ENCODE results near the gene LGALS13.

The LGALS13 gene, protein sequence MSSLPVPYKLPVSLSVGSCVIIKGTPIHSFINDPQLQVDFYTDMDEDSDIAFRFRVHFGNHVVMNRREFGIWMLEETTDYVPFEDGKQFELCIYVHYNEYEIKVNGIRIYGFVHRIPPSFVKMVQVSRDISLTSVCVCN

DNA sequence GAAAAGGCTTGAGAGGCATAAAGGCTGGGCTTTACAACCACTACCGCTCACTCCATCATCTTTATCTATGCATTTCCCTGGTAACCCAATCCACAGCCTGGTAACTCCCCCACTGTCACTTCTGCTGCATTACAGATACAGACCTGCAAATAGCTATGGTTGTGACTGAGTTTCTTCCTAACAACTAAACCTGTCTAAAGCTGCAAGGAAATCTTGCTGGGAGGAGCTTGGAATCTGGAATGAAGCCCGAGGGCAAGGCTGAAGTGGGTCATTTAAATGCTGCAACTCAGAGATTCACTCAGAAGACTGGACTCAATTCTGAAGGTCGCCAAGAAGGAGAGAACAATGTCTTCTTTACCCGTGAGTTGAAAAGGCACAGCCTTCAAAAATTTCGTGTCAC lies at the start of gene LGALS13:
TSS of gene LGALS13 (plus strand) at position 301 of the 400 bp plus-strand sequence. CDS start at position 346, 45 bp downstream.
- DNase-seq (ENCODE audit: low spot score) = no peak

DNA sequence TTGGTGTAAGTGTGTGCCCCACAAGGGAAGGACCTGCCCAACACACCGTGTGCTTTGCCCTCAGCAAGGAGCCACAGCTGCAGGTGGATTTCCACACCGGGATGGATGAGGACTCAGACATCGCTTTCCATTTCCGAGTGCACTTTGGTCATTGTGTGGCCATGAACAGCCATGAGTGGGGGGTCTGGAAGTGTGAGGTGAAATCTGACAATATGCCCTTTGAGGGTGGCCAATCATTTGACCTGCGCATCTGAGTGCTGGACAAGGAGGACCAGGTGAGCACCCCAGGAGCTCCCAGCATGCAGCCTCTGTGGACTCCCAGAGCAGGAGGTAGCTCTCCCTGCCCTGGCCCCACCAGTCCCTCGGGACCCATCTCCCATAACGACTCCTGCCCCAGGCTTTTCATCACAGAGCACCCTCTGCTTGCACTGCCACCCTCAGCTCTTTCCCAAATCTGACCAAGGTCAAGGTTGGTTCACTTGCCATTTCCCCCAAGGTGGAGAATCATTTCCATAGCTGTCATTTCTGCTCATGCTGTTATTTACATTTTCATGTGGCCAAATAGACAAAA lies 49.2 kb upstream of the LGALS13 start:
- DNase-seq (ENCODE audit: low spot score) = no peak

DNA sequence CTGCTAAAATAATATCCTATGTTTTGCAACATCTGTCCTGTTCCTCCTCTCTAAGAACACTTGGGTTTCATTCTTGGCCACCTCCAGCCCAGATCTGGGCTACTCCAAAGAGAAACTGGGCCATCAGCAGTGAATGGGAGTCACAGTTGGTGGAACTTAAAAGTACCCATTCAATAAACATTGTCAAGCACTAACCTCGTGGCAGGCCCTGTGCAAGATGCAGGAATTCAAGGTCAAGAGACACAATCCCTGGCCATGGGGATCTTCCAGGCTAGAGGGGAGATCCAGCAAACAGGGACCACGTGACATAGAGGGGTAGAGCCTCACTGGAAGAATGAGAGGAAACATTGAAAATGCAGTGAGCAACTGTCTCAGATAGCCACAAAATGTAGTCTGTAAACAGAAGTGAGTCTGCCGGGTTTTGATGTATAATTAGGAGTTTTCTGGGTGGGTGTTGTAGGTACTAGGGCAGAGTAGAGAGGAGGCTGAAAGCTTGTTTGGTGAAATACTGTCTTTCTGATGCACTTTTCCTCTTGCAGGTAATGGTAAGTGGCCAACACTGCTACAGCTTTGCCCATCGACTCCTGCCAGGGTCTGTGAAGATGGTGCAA lies 47.5 kb upstream of the LGALS13 start:
- no peak for DNase-seq (ENCODE audit: low spot score)

DNA sequence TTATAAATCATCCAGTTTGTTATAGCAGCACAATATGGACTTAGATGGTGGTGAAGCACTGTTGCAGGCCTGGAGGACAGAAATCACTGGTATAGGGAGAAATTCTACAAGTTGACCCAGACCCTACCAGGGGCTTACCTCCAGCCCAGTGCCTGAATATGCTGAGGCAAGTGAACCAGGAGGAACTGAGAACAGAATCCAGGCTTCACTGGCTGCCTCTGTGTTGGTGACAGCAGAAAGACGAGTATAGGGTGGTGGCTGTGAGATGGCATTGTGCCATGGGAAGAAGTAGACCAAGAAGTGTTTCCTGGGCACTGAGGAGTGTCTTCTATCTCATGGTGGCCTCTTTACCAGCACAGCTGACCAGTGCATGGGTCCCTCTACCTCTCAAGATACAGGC lies 46.4 kb upstream of the LGALS13 start:
- no peak for DNase-seq (ENCODE audit: low spot score)

DNA sequence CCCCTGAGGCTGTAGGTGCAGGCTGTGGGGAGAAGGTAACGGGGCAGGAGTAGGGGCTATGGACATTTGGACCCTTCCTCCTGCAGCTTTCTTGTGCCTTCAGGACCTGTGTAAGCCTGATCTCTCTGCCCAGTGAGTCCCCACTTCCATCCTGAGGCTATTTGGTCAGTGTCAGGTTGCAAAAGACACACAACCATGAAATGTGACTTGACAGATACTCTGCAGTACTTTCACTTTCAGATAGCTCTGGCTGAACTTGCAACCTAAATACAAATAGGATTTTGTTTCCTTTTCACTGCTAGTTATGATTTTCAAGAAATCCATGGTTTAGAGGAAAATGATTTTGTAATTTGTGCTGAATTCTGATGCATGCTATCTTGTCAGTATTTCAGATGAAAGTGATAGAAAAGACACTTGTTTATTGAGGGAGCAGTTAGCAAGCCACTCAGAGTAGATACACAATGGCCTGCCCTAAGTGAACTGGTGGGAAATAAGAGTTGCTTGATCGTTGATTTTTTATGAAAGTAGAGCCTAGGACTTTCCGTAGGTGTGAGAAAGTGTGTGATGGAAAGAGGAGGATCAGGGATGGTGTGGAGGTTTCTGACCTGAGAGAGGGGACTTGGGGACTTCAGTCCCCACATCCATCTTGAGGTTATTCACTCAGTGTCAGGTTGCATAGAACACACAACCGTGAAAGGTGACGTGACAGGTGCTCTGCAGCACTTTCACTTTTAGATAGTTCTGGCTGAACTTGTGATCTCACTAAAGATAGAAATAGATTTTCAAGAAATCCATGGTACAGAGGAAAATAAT lies 44.3 kb upstream of the LGALS13 start:
- DNase-seq (ENCODE audit: low spot score) = no peak

DNA sequence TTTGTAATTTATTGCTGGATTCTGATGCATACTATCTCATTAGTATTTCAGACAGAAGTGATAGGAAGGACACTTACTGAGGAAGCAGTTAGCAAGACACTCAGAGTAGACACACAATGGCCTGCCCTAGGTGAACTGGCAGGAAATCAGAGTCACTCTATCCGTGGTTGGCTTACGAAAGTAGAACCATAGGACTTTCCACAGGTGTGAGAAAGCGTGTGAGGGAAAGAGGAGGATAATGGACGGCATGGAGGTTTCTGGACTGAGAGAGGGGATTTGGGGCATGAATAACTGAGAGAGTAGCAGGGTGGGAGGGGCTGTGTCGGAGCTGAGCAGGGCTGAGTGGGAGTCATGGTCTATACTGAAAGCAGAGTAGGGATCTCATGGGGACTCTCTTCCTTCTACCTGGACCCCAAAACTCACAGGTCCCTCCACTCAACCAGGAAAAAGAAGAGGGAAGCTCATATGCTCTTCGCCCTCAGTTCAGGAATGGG lies 43.7 kb upstream of the LGALS13 start:
- no peak for DNase-seq (ENCODE audit: low spot score)

DNA sequence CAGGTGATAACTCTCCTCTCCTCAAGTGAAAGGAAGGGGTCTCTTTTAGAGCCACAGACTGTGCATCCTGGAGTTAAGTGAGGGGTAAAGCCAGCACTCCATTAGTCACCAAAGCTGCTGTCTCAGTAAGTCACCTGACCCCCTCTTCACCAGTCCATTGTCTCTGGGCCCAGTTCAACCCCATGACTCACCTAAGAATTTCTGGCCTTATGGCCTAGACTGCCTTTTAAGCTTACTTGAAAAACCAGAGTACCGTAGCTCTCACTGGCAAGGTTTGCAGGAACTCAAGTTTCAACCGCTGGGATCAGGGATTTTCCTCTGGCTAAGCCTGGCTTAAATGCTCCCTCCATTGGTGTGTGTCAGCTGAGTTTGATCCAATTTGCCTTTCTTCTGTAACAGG lies 38.9 kb upstream of the LGALS13 start:
- no peak for DNase-seq (ENCODE audit: low spot score)

DNA sequence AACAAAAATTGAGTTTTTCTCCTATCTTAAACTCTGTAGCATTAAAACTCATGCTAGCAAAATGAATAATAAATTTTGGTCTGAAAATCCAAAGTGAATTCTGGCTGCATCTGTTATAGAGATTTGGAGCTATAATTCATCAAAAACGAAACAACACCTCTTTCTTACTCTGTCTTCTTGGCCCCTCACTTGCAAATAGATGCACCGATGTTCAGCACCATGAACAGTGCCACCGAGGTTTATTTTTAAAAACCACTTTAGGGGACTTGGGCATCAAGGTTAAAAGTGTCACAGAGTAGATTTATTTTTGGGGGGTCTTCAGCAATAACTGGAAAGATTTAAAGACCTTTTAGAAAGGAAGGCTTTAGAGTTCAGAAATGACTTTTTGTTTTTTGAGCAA lies 36.3 kb upstream of the LGALS13 start:
- DNase-seq (ENCODE audit: low spot score) = no peak

DNA sequence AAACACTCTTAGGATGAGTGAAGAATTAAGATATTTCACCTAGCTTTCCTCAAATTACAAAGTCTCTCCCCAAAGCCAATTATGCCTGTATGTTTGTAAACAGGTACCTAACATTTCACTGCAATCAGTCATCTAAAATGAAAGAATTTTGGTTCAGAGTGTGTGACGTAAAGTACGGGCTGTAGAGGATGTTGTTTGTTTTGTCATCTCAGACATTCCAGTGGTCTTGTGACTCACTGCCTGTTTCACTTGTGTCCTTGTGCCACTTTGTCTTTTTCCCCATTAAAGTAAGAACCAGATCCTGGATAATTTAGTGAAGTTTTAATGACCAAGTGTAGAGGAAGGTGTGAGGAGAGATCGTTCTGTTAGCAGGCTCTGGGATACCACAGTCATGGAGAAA lies 33.7 kb upstream of the LGALS13 start:
- no peak for DNase-seq (ENCODE audit: low spot score)

DNA sequence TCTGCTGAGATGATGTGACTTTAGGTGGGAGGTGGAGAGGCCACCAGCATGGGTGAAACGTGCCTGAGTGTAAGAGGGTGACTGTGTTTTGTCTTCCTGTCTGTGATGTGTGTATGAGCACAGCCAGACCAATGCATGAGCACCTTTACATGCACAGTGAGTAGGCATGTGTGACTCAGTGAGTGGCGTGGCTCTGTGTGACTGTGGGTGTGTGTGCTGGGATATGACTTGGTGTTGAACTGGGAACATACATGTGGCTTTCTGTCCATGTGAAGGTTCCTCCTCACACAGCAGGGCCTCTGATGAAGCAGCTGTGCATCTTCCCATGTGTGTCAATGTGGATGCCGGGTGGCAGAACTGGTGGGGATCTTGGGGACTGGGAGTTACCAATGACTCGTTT lies 19.9 kb upstream of the LGALS13 start:
- no peak for DNase-seq (ENCODE audit: low spot score)

DNA sequence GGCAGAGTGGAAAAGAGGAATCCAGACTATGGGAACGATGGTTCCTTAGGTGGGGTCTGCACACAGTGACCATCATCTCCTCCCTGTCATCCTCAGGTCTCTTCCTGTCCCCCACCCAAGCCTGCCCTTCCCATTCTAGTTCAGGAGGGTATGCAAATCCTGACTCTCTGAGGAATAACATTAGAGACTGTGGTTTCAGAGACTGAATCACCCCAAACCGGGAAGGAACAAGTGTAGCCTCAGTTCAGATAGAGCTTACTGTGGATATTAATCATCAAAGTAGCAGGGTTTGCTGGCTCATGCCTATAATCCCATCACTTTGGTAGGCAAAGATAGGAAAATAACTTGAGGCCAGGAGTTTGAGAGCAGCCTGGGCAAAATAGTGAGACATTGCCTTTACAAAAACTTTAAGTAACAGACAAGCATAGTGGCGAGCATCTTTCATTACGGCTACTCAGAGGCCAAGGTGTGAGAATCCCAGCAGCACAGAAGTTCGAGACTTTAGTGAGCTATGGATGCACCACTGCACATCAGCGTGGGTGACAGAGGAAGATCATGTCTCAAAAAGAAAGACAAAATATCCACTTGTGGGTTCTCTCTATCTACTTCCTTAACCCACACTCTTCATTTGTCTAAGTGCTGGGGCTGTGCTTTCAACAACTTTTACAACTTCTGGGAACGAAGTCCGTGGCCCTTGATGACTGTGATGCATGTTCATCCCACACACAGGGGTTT lies 19.3 kb upstream of the LGALS13 start:
- no peak for DNase-seq (ENCODE audit: low spot score)

DNA sequence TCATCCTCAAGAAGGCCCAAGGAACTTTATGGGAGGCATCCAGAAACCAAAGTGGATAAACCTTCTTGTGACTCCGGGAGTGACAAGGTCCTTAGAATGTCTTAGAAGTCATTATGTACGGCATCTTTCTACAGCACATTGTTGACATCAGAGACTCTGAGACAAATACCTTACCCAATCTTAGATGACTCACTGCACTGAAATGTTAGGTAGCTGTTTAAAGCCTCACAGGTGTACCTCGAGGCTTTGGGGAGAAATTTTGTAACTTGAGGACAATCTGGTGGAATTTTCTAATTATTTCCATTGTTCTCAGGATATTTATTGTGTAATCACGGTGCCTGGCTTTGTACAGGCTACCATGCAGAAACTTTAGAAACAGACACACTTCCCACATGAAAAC lies 14.8 kb upstream of the LGALS13 start:
- no peak for DNase-seq (ENCODE audit: low spot score)

DNA sequence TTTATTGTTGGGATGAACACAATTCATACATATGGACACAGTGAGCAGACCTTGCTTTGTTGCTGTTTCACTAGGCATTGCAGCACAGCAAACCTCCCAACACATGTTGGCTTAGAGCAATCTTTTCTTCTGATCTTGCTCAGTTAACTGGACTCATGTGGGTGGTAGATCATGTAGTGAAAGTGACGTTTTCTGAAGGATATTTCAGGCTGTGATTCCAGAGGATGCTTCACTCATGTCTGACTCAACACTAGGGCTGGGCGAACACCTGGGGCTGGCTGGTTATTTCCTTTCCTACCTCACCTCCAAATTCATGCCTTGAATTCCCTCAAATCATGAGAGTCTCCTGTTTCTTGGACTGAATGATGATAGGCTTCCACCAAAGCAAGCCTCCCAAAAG lies 14.3 kb upstream of the LGALS13 start:
- DNase-seq (ENCODE audit: low spot score) = no peak

DNA sequence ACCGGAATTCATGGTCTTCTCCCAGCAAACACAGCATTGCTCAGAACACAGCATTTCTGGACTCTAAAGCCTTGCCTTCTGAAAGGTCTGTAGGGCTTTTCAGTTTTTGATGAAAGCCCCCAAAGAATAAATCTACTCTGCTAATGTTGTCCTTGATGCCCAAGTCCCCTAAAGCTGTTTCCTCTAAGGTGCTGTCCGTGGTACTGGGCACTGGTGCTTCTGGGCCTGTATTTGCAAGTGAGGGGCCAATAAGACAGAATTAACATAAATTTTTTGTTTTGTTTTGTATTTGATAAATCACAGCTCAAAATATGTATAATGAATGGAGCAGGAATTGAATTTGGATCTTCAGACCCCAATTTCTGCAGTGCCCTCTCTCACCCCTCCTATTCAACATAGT lies 12.1 kb upstream of the LGALS13 start:
- DNase-seq (ENCODE audit: low spot score) = no peak

DNA sequence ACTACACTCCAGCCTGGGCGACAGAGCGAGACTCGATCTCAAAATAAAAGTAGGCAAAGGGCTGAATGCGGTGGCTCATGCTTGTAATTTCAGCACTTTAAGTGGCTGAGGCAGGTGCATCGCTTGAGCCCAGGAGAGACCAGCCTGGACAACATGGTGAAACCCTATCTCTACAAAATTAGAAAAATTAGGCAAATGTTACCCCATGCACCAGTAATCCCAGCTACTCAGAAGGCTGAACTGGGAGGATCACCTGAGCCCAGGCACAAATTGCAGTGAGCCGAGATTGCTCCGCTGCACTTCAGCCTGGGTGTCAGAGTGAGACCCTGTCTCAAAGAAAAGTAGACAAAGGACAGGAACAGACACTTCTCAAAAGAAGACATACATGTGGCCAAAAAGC lies 9.9 kb upstream of the LGALS13 start:
- DNase-seq (ENCODE audit: low spot score) = no peak

DNA sequence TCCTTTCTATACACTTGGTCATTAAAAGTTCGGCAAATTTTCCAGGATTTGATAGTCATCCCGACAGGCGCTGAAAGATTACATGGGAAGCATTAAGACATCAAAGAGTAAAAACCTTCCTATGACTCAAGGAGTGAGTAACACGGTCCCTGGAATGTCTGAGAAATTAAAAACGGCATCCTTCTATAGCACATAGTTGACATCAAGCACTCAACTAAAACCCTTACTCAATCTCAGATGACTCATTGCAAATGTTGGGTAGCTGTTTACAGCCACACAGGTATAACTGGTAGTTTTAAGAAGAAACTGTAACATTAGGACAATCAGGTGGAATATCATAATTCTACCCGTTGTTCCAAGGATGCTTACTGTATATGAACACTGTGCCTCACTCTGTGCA lies 6.4 kb upstream of the LGALS13 start:
- DNase-seq (ENCODE audit: low spot score) = no peak

DNA sequence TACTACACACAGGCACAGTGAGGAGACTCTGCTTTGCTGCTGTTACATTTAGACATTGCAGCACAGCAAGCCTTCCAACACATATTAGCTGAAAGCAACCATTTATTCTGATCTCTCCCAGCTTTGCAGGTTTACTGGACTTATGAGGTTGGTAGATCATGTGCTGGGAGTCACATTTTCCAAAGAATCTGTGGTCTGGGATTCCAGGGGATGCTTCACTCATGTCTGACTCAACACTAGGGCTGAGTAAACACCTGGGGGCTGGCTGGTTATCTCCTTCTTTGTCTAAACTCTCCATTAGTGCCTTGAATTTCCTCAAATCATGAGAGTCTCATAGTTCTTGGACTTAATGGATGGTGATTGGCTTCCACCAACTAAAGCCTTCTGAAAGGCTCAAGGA lies 5.4 kb upstream of the LGALS13 start:
- no peak for DNase-seq (ENCODE audit: low spot score)

DNA sequence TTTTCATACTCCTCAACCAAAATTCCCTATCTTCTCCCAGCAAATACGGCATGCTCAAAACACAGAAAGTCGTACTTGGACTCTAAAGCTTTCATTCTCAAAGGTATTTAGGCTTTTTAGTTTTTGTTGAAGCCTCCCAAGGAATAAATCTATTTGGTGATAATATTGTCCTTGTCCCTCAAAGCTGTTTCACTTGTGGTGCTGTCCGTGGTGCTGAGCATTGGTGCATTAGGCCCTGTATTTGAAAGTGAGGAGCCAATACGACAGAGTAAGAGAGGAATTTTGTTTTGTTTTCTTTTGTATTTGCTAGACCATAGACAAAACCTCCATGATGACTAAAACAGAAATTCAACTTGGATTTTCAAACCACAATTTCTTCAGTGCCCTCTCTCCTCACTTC lies 3.2 kb upstream of the LGALS13 start:
- no peak for DNase-seq (ENCODE audit: low spot score)

DNA sequence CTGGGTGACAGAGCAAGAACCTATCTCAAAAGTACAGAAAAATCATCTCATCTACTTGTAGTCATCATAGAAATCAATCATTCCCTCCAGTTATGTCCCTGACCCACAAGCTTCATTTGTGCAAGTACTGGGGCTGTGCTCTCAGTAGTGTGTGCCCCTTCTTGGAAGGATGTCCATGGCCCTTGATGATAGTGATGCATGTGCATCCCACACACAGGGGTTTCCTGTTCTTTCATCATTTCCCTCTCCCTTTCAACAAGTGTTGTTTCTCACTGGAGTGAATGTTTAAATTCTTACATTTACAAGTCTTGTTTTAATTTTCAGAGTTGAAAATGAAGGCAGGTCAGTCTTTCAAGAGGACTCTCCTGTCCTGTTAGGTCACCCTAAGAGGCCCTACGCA lies 1.5 kb downstream of the LGALS13 start:
- DNase-seq (ENCODE audit: low spot score) = no peak

DNA sequence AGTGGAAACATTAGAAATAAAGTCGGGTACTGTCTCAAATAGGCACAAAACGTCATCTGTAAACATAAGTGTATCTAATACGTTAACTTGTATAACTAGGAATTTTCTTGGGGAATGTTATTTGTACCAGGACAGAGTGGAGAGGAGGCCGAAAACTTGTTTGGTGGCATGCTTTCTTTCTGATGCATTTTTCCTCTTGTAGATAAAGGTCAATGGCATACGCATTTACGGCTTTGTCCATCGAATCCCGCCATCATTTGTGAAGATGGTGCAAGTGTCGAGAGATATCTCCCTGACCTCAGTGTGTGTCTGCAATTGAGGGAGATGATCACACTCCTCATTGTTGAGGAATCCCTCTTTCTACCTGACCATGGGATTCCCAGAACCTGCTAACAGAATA lies 4.7 kb downstream of the LGALS13 start:
- no peak for DNase-seq (ENCODE audit: low spot score)

DNA sequence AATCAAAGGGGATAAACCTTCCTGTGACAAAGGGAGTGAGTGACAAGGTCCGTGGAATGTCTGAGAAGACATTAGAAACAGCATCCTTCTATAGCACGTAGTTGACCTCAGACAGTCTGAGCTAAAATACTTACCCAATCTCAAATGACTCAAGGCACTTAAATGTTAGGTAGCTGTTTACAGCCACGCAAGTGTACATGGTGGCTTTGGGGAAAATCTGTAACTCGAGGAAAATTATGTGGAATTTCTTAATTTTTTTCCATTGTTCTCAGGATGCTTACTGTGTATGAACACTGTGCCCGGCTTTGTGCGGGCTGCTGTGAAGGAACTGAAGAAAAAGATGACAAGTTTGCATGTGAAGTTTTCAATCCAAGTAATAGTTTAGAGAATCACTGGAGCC lies 5.2 kb downstream of the LGALS13 start:
- no peak for DNase-seq (ENCODE audit: low spot score)

DNA sequence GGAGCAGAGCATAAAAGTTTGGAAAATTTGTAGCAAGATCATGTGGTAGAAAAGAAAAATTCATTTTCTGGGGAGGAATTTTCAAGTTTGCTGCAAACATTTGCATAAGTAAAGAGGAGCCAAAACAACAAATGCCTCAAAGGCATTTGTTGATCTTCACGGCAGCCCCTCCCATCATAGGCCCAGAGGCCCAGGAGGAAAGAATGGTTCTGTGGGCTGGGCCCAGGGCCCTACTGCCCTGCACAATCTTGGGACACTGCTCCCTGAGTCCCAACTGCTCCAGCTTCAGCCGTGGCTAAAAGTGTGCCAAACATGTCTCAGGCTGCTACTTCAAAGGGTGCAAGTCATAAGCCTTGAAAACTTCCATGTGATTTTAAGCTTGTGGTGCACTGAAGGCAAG lies 11.3 kb downstream of the LGALS13 start:
- no peak for DNase-seq (ENCODE audit: low spot score)
